ENCODE measurements around the gene HDHD5. TPM values are rescaled to one million over a fixed set of nuclear protein-coding genes. Genes with fewer than 3 reads are reported as not detected.

HDHD5 gene
- total RNA-seq, 1 donor from 2014 or later: 27.6 TPM

DNA sequence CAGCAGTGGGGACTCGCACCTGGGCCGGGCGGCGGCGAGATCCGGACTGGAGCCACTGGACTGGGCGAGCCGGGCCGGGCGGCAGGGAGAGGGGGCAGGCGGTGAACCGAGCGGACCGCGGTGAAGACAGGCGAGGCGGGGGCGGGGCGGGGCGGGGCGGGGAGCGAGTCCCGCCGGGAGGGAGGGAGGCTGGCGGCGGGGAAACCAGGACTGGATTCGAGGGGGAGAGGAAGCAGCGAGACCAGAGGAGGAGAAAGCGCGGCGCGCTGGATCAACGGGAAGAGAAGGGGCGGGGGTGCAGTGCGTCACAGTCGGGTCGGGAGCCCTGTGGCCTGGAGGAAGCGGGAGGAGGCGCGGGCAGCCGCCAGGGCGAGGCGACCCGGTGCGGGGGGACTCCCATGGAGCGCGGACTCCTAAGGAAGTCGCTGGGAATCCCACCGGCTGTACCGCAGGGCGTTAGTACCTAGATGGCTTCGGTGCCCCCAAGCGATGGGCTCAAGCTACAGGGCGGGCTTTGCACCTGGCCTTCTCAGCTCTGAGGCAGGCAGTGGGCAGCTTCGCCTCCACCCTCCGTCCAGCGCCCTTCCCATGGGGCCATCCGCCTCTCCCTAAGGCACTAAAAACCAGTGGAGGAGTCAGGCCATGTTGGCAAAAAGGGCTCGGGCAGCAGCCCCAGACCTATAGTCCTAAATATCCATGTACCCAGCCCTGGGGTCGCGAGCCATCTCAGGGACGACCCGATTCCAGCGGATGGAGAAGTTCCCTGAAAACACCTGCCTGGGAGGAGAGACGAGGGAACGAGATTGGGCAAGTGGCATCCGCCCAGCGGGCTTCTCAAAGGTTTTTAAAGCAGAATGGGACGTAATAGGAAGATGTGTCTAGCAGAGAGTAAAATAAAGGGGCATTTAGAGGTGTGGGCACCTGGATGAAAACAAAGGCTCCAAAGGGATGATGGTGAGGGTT, 37.6 kb downstream of the HDHD5 start, which contains the start of gene TMEM121B:
TMEM121B (minus strand) TSS at position 128 of the 963 bp plus-strand sequence. CDS start 233 bp downstream, outside the sequence.
- Mint-ChIP-seq H3K27ac (ENCODE audit: unreplicated experiment) (no peak within 1 kb of the TSS), H3K27me3 (ENCODE audit: low read depth, unreplicated experiment) (peaks cover 12% of the 10 kb centered on the region), H3K4me1 (ENCODE audit: low read depth, unreplicated experiment) (peaks cover 9% of the 10 kb centered on the region), H3K4me3 (ENCODE audit: unreplicated experiment) (peak within 1 kb of the TSS; percentile 86), H3K36me3 (ENCODE audit: low read depth, unreplicated experiment) (no peaks in the 10 kb centered on the region), H3K9me3 (ENCODE audit: unreplicated experiment) (no peaks in the 10 kb centered on the region)
- H3K4me2 ChIP-seq (ENCODE audit: low read length): peak within 1 kb of the TSS; percentile 88
- peak; percentile 53 for TF ChIP-seq EZH2 (IDR thresholded peaks at IDR 0.05; ENCODE audit: insufficient read depth, low read length)
- TF ChIP-seq, protein P1, sequence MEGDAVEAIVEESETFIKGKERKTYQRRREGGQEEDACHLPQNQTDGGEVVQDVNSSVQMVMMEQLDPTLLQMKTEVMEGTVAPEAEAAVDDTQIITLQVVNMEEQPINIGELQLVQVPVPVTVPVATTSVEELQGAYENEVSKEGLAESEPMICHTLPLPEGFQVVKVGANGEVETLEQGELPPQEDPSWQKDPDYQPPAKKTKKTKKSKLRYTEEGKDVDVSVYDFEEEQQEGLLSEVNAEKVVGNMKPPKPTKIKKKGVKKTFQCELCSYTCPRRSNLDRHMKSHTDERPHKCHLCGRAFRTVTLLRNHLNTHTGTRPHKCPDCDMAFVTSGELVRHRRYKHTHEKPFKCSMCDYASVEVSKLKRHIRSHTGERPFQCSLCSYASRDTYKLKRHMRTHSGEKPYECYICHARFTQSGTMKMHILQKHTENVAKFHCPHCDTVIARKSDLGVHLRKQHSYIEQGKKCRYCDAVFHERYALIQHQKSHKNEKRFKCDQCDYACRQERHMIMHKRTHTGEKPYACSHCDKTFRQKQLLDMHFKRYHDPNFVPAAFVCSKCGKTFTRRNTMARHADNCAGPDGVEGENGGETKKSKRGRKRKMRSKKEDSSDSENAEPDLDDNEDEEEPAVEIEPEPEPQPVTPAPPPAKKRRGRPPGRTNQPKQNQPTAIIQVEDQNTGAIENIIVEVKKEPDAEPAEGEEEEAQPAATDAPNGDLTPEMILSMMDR (IDR thresholded peaks at IDR 0.05; ENCODE audit: insufficient read depth, low read depth, low read length): no peak
- H3K9ac ChIP-seq (ENCODE audit: low read length): peak within 1 kb of the TSS; percentile 43
- peak; percentile 48 for DNase-seq (ENCODE audit: low read depth)
- H3K27me3 ChIP-seq (ENCODE audit: insufficient read depth, low read length): peaks cover 6% of the 10 kb centered on the region
- H3K9me3 ChIP-seq (ENCODE audit: insufficient read depth, low read depth, low read length): no peaks in the 10 kb centered on the region
- H3K4me1 ChIP-seq (ENCODE audit: insufficient read depth, low read length): peaks cover 4% of the 10 kb centered on the region
- FAIRE-seq: no peak
- peak within 1 kb of the TSS; percentile 44 for H3K4me3 ChIP-seq (ENCODE audit: insufficient read depth, low read depth, low read length)
- H3K79me2 ChIP-seq (ENCODE audit: insufficient read depth, low read length): no peaks in the 10 kb centered on the region
- H2AFZ ChIP-seq (ENCODE audit: low read depth, low read length): peak within 1 kb of the TSS; percentile 78
- peaks cover 4% of the 10 kb centered on the region for H4K20me1 ChIP-seq (ENCODE audit: insufficient read depth, low read length)
- H3K27ac ChIP-seq (ENCODE audit: low read depth, low read length): no peak within 1 kb of the TSS
- no peaks in the 10 kb centered on the region for H3K36me3 ChIP-seq (ENCODE audit: insufficient read depth, low read length)

DNA sequence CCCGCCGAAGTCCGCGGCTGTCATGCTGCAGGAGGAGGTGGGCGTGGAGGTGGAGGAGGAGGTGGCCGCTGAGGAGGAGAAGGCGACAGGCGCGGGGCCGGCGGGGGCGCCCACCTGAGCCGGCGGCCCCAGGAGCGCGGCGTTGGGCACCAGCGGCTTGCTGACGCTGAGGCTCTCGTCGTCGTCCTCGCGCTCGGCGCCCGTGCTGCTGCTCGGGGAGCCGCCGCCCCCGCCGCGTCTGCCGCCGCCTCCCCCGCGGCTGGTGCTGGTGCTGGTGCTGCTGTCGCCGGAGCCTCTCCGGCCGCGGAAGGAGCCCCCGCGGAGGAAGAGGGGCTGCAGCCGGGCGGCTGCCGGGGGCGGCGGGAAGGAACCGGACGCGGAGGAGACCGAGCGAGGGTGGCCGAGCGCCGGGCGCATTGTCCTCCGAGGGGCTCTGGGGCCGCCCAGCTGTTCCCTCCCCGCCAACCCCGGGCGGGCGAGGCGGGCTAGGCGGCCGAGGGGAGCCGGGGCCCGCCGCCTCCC, 38.3 kb downstream of the HDHD5 start:
- no peaks in the 10 kb centered on the region for H3K79me2 ChIP-seq (ENCODE audit: insufficient read depth, low read length)
- peak overlapping the region; percentile 42 for H3K4me3 ChIP-seq (ENCODE audit: insufficient read depth, low read depth, low read length)
- H3K9me3 Mint-ChIP-seq (ENCODE audit: unreplicated experiment): no peaks in the 10 kb centered on the region
- H3K4me1 Mint-ChIP-seq (ENCODE audit: low read depth, unreplicated experiment): peaks cover 9% of the 10 kb centered on the region
- no peaks in the 10 kb centered on the region for H3K36me3 ChIP-seq (ENCODE audit: insufficient read depth, low read length)
- H3K4me2 ChIP-seq (ENCODE audit: low read length): peak overlapping the region; percentile 88
- no peak overlapping the region for H3K27ac ChIP-seq (ENCODE audit: low read depth, low read length)
- peaks cover 4% of the 10 kb centered on the region for H4K20me1 ChIP-seq (ENCODE audit: insufficient read depth, low read length)
- no peak overlapping the region for H3K27ac Mint-ChIP-seq (ENCODE audit: unreplicated experiment)
- H2AFZ ChIP-seq (ENCODE audit: low read depth, low read length): peak overlapping the region; percentile 34
- TF ChIP-seq, protein P1 (IDR thresholded peaks at IDR 0.05; ENCODE audit: insufficient read depth, low read depth, low read length): no peak
- peak; percentile 46 for TF ChIP-seq EZH2 (IDR thresholded peaks at IDR 0.05; ENCODE audit: insufficient read depth, low read length)
- H3K27me3 ChIP-seq (ENCODE audit: insufficient read depth, low read length): peaks cover 6% of the 10 kb centered on the region
- peaks cover 4% of the 10 kb centered on the region for H3K4me1 ChIP-seq (ENCODE audit: insufficient read depth, low read length)
- H3K9me3 ChIP-seq (ENCODE audit: insufficient read depth, low read depth, low read length): no peaks in the 10 kb centered on the region
- H3K36me3 Mint-ChIP-seq (ENCODE audit: low read depth, unreplicated experiment): no peaks in the 10 kb centered on the region
- no peak for DNase-seq (ENCODE audit: low read depth)
- FAIRE-seq: no peak
- no peak overlapping the region for H3K9ac ChIP-seq (ENCODE audit: low read length)
- no peak overlapping the region for H3K4me3 Mint-ChIP-seq (ENCODE audit: unreplicated experiment)
- peaks cover 12% of the 10 kb centered on the region for H3K27me3 Mint-ChIP-seq (ENCODE audit: low read depth, unreplicated experiment)
